ENCODE data around the gene DOCK4.

The DOCK4 gene

GRCh38 chr7:112156412-112156811, 49.8 kb downstream of the DOCK4 start:
- H3K4me3 ChIP-seq (ENCODE audit: low read depth, low read length), result no peak overlapping the region
- no peak for TF ChIP-seq CTCF (IDR thresholded peaks at IDR 0.05; ENCODE audit: insufficient read depth, low read depth, low read length, missing control alignments)
- no peak for DNase-seq (ENCODE audit: low read depth)

- no peak for DNase-seq (ENCODE audit: low read depth)
- TF ChIP-seq CTCF (IDR thresholded peaks at IDR 0.05; ENCODE audit: insufficient read depth, low read depth, low read length, missing control alignments), result no peak
- H3K4me3 ChIP-seq (ENCODE audit: low read depth, low read length), result no peak overlapping the region
Observed at GRCh38 chr7:112154690-112155089, 51.5 kb downstream of the DOCK4 start.

GRCh38 chr7:112152186-112152585, 54.0 kb downstream of the DOCK4 start:
- no peak for TF ChIP-seq CTCF (IDR thresholded peaks at IDR 0.05; ENCODE audit: insufficient read depth, low read depth, low read length, missing control alignments)
- no peak overlapping the region for H3K4me3 ChIP-seq (ENCODE audit: low read depth, low read length)
- DNase-seq (ENCODE audit: low read depth), result no peak

GRCh38 chr7:112150823-112151641, 55.2 kb downstream of the DOCK4 start:
- DNase-seq (ENCODE audit: low read depth), result no peak
- H3K4me3 ChIP-seq (ENCODE audit: low read depth, low read length), result no peak overlapping the region
- TF ChIP-seq CTCF (IDR thresholded peaks at IDR 0.05; ENCODE audit: insufficient read depth, low read depth, low read length, missing control alignments), result no peak

GRCh38 chr7:112149734-112150133, 56.5 kb downstream of the DOCK4 start:
- no peak for DNase-seq (ENCODE audit: low read depth)
- TF ChIP-seq CTCF (IDR thresholded peaks at IDR 0.05; ENCODE audit: insufficient read depth, low read depth, low read length, missing control alignments), result no peak
- no peak overlapping the region for H3K4me3 ChIP-seq (ENCODE audit: low read depth, low read length)

GRCh38 chr7:112147793-112148361, 58.3 kb downstream of the DOCK4 start:
- H3K4me3 ChIP-seq (ENCODE audit: low read depth, low read length), result no peak overlapping the region
- TF ChIP-seq CTCF (IDR thresholded peaks at IDR 0.05; ENCODE audit: insufficient read depth, low read depth, low read length, missing control alignments), result no peak
- no peak for DNase-seq (ENCODE audit: low read depth)
